ENCODE results near the gene FTSJ1. TPM values are rescaled to one million over a fixed set of nuclear protein-coding genes. Genes with fewer than 3 reads are reported as not detected.

FTSJ1 gene
- total and polyA plus RNA-seq, 2 of the 8 experiments (the other 6 are each of a cell fraction or from before 2014, with no cell fraction given), result 62.4 to 80.4 TPM

DNA sequence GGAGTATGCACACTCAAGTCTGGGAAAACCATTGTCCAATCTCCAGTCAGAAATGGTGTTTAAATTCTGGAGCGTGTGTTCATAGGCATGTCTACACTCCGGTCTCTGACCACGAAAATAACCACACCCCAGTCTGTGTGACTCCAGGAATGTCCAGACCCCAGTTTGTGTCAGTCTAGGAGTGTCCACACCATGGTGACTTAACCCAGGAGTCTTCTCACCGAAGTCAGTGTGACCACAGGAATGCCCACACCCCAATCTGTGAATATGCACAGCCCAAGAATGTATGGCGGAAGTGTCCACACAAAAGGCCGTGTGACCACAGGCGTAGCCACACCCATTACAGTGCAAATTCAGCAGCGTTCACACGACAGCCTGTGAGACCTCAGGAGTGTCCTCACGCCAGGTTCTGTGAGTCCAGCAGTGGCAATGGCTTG is 11.4 kb downstream of the FTSJ1 start (continued):
- no peak for TF ChIP-seq KDM1A (IDR thresholded peaks at IDR 0.05; ENCODE audit: borderline replicate concordance, low read length)
- TF ChIP-seq, protein P1, sequence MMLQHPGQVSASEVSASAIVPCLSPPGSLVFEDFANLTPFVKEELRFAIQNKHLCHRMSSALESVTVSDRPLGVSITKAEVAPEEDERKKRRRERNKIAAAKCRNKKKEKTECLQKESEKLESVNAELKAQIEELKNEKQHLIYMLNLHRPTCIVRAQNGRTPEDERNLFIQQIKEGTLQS (IDR thresholded peaks at IDR 0.05; ENCODE audit: insufficient read depth, low read depth, low read length), result no peak
- TF ChIP-seq CEBPB (IDR thresholded peaks at IDR 0.05; ENCODE audit: low read depth, low read length), result no peak

Data from H1 (cell line).